GM23248 (cell line): ENCODE data around the gene ACCS.

Source experiments
- EZH2 ChIP-seq: fragments of 200-600 bp; sonication (generic); IDR thresholded peaks from 2 replicates; pipeline ENCODE4 v1.6.1; 2018; ENCODE audit warnings: antibody characterized with exemption, mild to moderate bottlenecking; ENCODE audit not compliant: insufficient read depth, poor library complexity, severe bottlenecking
- EZH2phosphoT487 ChIP-seq: fragments of 200-600 bp; sonication (generic); IDR thresholded peaks from 2 replicates; pipeline ENCODE4 v1.6.1; 2018; ENCODE audit warnings: antibody characterized with exemption, moderate library complexity, mild to moderate bottlenecking, low read depth; ENCODE audit not compliant: insufficient read depth

GRCh38 chr11:44016546-44017442 lies 49.3 kb upstream of the ACCS start:
- TF ChIP-seq EZH2 (no peak), EZH2phosphoT487 (no peak)
